HepG2 (cell line): ENCODE measurements around the gene ST14. TPM values are rescaled to one million over a fixed set of nuclear protein-coding genes. Genes with fewer than 3 reads are reported as not detected.

Experiments
- ATAC-seq: fragments of 200-7000 bp; cut with Tn5 transposase; 3 replicates; pipeline ENCODE4 v1.9.1; 2020; ENCODE audit warnings: mild to moderate bottlenecking, moderate library complexity
- BruUV-seq: library from RNA; stranded (reverse); fragments of 400-500 nt; replicated peaks from 2 replicates; lab custom pipeline; 2021; lab: Mats Ljungman, UMichigan
- CTCF ChIA-PET: fragments of 300-600 bp; formaldehyde crosslinking; extraction: SDS; loops from one replicate; lab custom pipeline; 2021; ENCODE audit warnings: low total read pairs, inconsistent platforms, low intra/inter-chr PET ratio; lab: Yijun Ruan, JAX
- POLR2A ChIA-PET: fragments of 350-600 bp; sonication (Branson Sonifier 250); formaldehyde crosslinking; loops from one replicate; lab custom pipeline; 2020; ENCODE audit warnings: antibody characterized with exemption, inconsistent platforms; lab: Yijun Ruan, JAX
- DNase-seq: peaks from one replicate; pipeline ENCODE4 v3.0.0-alpha.2; 2015; ENCODE audit warnings: low spot score
- FAIRE-seq: peaks from 3 replicates; lab custom pipeline; 2011; peaks lifted over from hg19 to GRCh38; lab: Jason Lieb, UNC
- H2AFZ ChIP-seq: one replicate; pipeline ENCODE4 v1.6.1; 2011; ENCODE audit warnings: low read length, inconsistent platforms
- H3K27ac ChIP-seq: fragments of 300-600 bp; 3 replicates; pipeline ENCODE4 v1.8.0; 2011; ENCODE audit warnings: mixed run types, mild to moderate bottlenecking, mixed read lengths, low read length, inconsistent platforms; ENCODE audit not compliant: insufficient read depth; ENCODE audit errors: extremely low read length
- H3K27me3 ChIP-seq, 2 experiments: fragments of 200-600 bp in 1 of 2; 2 replicates in 1 of 2; 3 replicates in 1 of 2; pipeline versions ENCODE4 v1.6.0 to v1.8.0; 2011; ENCODE audit warnings: low read length in 2 of 2, mild to moderate bottlenecking in 2 of 2, moderate library complexity in 2 of 2, inconsistent platforms in 1 of 2; ENCODE audit not compliant: insufficient read depth in 2 of 2, control insufficient read depth in 1 of 2
- H3K36me3 ChIP-seq, 2 experiments: fragments of 200-600 bp in 1 of 2; replicated peaks in 1 of 2; 2 replicates in 1 of 2; 3 replicates in 1 of 2; pipeline versions ENCODE4 v1.5.1 to v1.8.0; 2011; ENCODE audit warnings: low read length in 2 of 2, inconsistent platforms in 1 of 2; ENCODE audit not compliant: insufficient read depth in 2 of 2, control insufficient read depth in 1 of 2
- H3K4me1 ChIP-seq: 2 replicates; pipeline ENCODE4 v1.5.1; 2012; ENCODE audit warnings: low read length, inconsistent platforms; ENCODE audit not compliant: insufficient read depth
- H3K4me2 ChIP-seq: 2 replicates; pipeline ENCODE4 v1.6.0; 2011; ENCODE audit warnings: low read depth, low read length, inconsistent platforms
- H3K4me3 ChIP-seq, 3 experiments: fragments of 200-600 bp in 1 of 3; sonication (generic), shearing (Covaris generic) in 1 of 3; replicated peaks in 1 of 3; 2 replicates each; pipeline ENCODE4 v1.5.1; 2011 to 2016; ENCODE audit warnings: low read length in 3 of 3, inconsistent platforms in 2 of 3, low read depth in 2 of 3, mild to moderate bottlenecking in 2 of 3, control low read depth in 1 of 3, mixed read lengths in 1 of 3; ENCODE audit not compliant: insufficient read depth in 1 of 3
- H3K79me2 ChIP-seq: one replicate; pipeline ENCODE4 v1.6.1; 2011; ENCODE audit warnings: low read length, inconsistent platforms; ENCODE audit not compliant: insufficient read depth
- H3K9ac ChIP-seq: 2 replicates; pipeline ENCODE4 v1.6.0; 2011; ENCODE audit warnings: mild to moderate bottlenecking, low read depth, low read length, inconsistent platforms; ENCODE audit not compliant: insufficient read depth
- H3K9me3 ChIP-seq: 2 replicates; pipeline ENCODE4 v1.5.1; 2012; ENCODE audit warnings: mild to moderate bottlenecking, low read length
- H4K20me1 ChIP-seq: 2 replicates; pipeline ENCODE4 v1.6.0; 2011; ENCODE audit warnings: inconsistent platforms, mild to moderate bottlenecking, low read length, moderate library complexity; ENCODE audit not compliant: insufficient read depth
- BORCS8-MEF2B ChIP-seq: sonication (generic); formaldehyde crosslinking; IDR thresholded peaks from 2 replicates; pipeline ENCODE4 v1.8.0; 2022; ENCODE audit warnings: mild to moderate bottlenecking, missing genetic modification reagents
- FOXJ3 ChIP-seq: sonication (generic); formaldehyde crosslinking; IDR thresholded peaks from 2 replicates; pipeline ENCODE4 v1.4.0; 2020; ENCODE audit warnings: missing genetic modification reagents, mild to moderate bottlenecking, borderline replicate concordance
- GATA4 ChIP-seq: sonication (generic); IDR thresholded peaks from 2 replicates; pipeline ENCODE4 v1.6.1; 2016; ENCODE audit warnings: antibody characterized with exemption, low read depth, borderline replicate concordance
- HNF4G ChIP-seq, 2 experiments: sonication (generic) in 1 of 2; formaldehyde crosslinking in 1 of 2; IDR thresholded peaks; 2 replicates each; pipeline versions ENCODE4 v1.4.0 to v1.6.1; 2011 to 2020; ENCODE audit warnings: borderline replicate concordance in 2 of 2, low read depth in 2 of 2, mild to moderate bottlenecking in 2 of 2, low read length in 1 of 2, missing genetic modification reagents in 1 of 2, moderate library complexity in 1 of 2
- NR2F2 ChIP-seq: IDR thresholded peaks from 2 replicates; pipeline ENCODE4 v1.6.1; 2012; ENCODE audit warnings: low read depth, inconsistent platforms, borderline replicate concordance
- NR2F6 ChIP-seq, 2 experiments: IDR thresholded peaks; 2 replicates each; pipeline ENCODE4 v1.6.1; 2016; ENCODE audit warnings: antibody characterized with exemption in 1 of 2, mild to moderate bottlenecking in 1 of 2
- SKI ChIP-seq: fragments of 450-650 bp; IDR thresholded peaks from one replicate; pipeline ENCODE4 v1.6.1; 2018; ENCODE audit warnings: mild to moderate bottlenecking; ENCODE audit not compliant: partially characterized antibody
- TAF1 ChIP-seq: sonication (generic); formaldehyde crosslinking; IDR thresholded peaks from 2 replicates; pipeline ENCODE4 v1.4.0; 2020; ENCODE audit warnings: missing genetic modification reagents
- TBX2 ChIP-seq: sonication (generic); formaldehyde crosslinking; IDR thresholded peaks from 2 replicates; pipeline ENCODE4 v1.5.0; 2020; ENCODE audit warnings: missing genetic modification reagents, mild to moderate bottlenecking, borderline replicate concordance
- ZBTB7B ChIP-seq: sonication (generic); formaldehyde crosslinking; IDR thresholded peaks from 2 replicates; pipeline ENCODE4 v1.4.0; 2020; ENCODE audit warnings: missing genetic modification reagents
- ZNF652 ChIP-seq: IDR thresholded peaks from 2 replicates; pipeline ENCODE4 v1.6.1; 2016; ENCODE audit warnings: low read depth, borderline replicate concordance
- WGBS: methylation state at CpG from one replicate; pipeline ENCODE4 v1.1.6; 2017; ENCODE audit warnings: low lambda C conversion rate; 5-methylcytosine and 5-hydroxymethylcytosine counted together
- in situ Hi-C: cut with HindIII; loops from 2 replicates; pipeline ENCODE4 v1.10.0; 2017; ENCODE audit warnings: low pct_unique_long_range_greater_than_20kb; ENCODE audit not compliant: extremely low pct_ligation_motif_present
- intact Hi-C: fragments of 100-400 bp; cut with micrococcal nuclease; formaldehyde crosslinking; loops from one replicate; pipeline ENCODE4 v1.10.0; 2022; ENCODE audit not compliant: unreplicated experiment
- polyA plus RNA-seq, 8 experiments: library from polyadenylated mRNA; depleted of rRNA in 3 of 8; stranded (reverse) in 7 of 8; unstranded in 1 of 8; fragments of >200 nt; fragmentation: Illumina TruSeq in 4 of 8; extraction: Trizol in 4 of 8; gene quantifications; 2 replicates each; pipeline versions ENCODE4 v1.2.1 to v1.2.3, GENCODE V29; 2011 to 2016; ENCODE audit warnings: low read depth in 4 of 8, missing spikeins in 1 of 8, mixed read lengths in 1 of 8; ENCODE audit not compliant: insufficient read depth in 1 of 8
- total RNA-seq, 5 experiments: library from RNA; depleted of rRNA; stranded (reverse); fragments of >200 nt; fragmentation: Illumina TruSeq; extraction: Trizol; gene quantifications; 2 replicates each; pipeline ENCODE4 v1.2.3, GENCODE V29; 2016; ENCODE audit warnings: low read depth in 1 of 5
- TF ChIP-seq, protein P1 (sequence below): sonication (generic); formaldehyde crosslinking; IDR thresholded peaks from 2 replicates; pipeline ENCODE4 v1.5.1; 2020; ENCODE audit warnings: mild to moderate bottlenecking, missing genetic modification reagents, borderline replicate concordance
- TF ChIP-seq, protein P2 (sequence below), 2 experiments: sonication (generic) in 1 of 2; formaldehyde crosslinking in 1 of 2; IDR thresholded peaks; 2 replicates each; pipeline versions ENCODE4 v1.4.0 to v1.6.1; 2016 to 2020; ENCODE audit warnings: borderline replicate concordance in 1 of 2, low read depth in 1 of 2, mild to moderate bottlenecking in 1 of 2, missing genetic modification reagents in 1 of 2

Gene ST14
- total and polyA plus RNA-seq, 2 of the 13 experiments (the other 11 are each of a cell fraction or from before 2014, with no cell fraction given), result 0.88 to 1.4 TPM

DNA sequence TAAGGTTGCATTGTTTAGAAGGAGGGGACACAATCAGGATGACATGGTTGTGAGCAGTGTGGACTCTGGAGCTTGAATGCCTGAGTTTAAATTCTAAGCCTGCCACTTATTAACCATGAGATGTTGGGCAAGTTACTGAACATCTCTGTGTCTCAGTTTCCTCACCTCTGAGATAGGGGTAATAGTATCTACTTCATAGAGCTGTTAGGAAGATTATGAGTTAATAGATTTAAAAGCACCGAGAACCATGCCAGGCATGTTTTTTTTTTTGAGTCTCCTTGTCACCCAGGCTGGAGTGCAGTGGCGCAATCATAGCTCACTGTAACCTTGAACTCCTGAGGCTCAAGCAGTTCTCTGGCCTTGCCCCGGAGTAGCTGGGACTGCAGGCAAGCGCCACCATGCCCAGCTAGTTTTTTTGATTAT lies 33.3 kb downstream of the ST14 start:
- Histone ChIP-seq H3K36me3 (no peaks in the 10 kb centered on the region), H3K27me3 (no peaks in the 10 kb centered on the region), H3K4me3 (no peak overlapping the region; a peak in 1 of 6 replicates), H3K9ac (peak overlapping the region; percentile 13; the same call in 1 of the 2 replicates), H3K9me3 (no peaks in the 10 kb centered on the region), H3K27ac (peak overlapping the region; percentile 72), H3K79me2 (no peaks in the 10 kb centered on the region), H2AFZ (no peak overlapping the region), H4K20me1 (no peaks in the 10 kb centered on the region), H3K4me2 (peak overlapping the region; percentile 52), H3K4me1 (peaks cover 50% of the 10 kb centered on the region)
- ChIA-PET POLR2A (interaction anchor here (0.7 to 2.6 kb wide), 6 partner anchors 8 to 49 kb away, joined by 4 to 33 read pairs (median 5); no protein-coding TSS in a partner anchor), CTCF (no interaction called here)
- FAIRE-seq, result peak; percentile 70
- ATAC-seq, result peak; percentile 90
- in situ Hi-C loops, result no loop called here
- BruUV-seq, result no TSS peak
- 4% methylated on average over 4 of the region's 4 CpGs for whole genome bisulfite sequencing
- intact Hi-C loops, result no loop called here
- DNase-seq, result peak; percentile 86
- TF ChIP-seq GATA4, result no peak
- TF ChIP-seq, protein P1, sequence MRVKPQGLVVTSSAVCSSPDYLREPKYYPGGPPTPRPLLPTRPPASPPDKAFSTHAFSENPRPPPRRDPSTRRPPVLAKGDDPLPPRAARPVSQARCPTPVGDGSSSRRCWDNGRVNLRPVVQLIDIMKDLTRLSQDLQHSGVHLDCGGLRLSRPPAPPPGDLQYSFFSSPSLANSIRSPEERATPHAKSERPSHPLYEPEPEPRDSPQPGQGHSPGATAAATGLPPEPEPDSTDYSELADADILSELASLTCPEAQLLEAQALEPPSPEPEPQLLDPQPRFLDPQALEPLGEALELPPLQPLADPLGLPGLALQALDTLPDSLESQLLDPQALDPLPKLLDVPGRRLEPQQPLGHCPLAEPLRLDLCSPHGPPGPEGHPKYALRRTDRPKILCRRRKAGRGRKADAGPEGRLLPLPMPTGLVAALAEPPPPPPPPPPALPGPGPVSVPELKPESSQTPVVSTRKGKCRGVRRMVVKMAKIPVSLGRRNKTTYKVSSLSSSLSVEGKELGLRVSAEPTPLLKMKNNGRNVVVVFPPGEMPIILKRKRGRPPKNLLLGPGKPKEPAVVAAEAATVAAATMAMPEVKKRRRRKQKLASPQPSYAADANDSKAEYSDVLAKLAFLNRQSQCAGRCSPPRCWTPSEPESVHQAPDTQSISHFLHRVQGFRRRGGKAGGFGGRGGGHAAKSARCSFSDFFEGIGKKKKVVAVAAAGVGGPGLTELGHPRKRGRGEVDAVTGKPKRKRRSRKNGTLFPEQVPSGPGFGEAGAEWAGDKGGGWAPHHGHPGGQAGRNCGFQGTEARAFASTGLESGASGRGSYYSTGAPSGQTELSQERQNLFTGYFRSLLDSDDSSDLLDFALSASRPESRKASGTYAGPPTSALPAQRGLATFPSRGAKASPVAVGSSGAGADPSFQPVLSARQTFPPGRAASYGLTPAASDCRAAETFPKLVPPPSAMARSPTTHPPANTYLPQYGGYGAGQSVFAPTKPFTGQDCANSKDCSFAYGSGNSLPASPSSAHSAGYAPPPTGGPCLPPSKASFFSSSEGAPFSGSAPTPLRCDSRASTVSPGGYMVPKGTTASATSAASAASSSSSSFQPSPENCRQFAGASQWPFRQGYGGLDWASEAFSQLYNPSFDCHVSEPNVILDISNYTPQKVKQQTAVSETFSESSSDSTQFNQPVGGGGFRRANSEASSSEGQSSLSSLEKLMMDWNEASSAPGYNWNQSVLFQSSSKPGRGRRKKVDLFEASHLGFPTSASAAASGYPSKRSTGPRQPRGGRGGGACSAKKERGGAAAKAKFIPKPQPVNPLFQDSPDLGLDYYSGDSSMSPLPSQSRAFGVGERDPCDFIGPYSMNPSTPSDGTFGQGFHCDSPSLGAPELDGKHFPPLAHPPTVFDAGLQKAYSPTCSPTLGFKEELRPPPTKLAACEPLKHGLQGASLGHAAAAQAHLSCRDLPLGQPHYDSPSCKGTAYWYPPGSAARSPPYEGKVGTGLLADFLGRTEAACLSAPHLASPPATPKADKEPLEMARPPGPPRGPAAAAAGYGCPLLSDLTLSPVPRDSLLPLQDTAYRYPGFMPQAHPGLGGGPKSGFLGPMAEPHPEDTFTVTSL (CRISPR knock-in tag), result peak; percentile 57; the same call in 1 of the 2 replicates
- TF ChIP-seq NR2F6 (IDR thresholded peaks at IDR 0.05), result no peak; the same call in 1 of the 2 replicates
- TF ChIP-seq NR2F6 (CRISPR knock-in tag; IDR thresholded peaks at IDR 0.05), result peak; percentile 70
- TF ChIP-seq, protein P2, sequence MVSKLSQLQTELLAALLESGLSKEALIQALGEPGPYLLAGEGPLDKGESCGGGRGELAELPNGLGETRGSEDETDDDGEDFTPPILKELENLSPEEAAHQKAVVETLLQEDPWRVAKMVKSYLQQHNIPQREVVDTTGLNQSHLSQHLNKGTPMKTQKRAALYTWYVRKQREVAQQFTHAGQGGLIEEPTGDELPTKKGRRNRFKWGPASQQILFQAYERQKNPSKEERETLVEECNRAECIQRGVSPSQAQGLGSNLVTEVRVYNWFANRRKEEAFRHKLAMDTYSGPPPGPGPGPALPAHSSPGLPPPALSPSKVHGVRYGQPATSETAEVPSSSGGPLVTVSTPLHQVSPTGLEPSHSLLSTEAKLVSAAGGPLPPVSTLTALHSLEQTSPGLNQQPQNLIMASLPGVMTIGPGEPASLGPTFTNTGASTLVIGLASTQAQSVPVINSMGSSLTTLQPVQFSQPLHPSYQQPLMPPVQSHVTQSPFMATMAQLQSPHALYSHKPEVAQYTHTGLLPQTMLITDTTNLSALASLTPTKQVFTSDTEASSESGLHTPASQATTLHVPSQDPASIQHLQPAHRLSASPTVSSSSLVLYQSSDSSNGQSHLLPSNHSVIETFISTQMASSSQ (IDR thresholded peaks at IDR 0.05; ENCODE audit: low read depth), result peak; percentile 63; the same call in 1 of the 2 replicates
- TF ChIP-seq, protein P2 (CRISPR knock-in tag; IDR thresholded peaks at IDR 0.05; ENCODE audit: borderline replicate concordance), result peak; percentile 68; the same call in 1 of the 2 replicates
- TF ChIP-seq TAF1 (CRISPR knock-in tag), result 0 out of 2 replicates have a peak, but pooled peaks have one; percentile 15
- TF ChIP-seq FOXJ3 (CRISPR knock-in tag), result peak; percentile 29; the same call in 1 of the 2 replicates
- peak; percentile 22; the same call in 1 of the 2 replicates for TF ChIP-seq TBX2 (CRISPR knock-in tag)
- 0 out of 2 replicates have a peak, but pooled peaks have one; percentile 55 for TF ChIP-seq HNF4G (IDR thresholded peaks at IDR 0.05; ENCODE audit: borderline replicate concordance, low read depth, low read length)
- TF ChIP-seq HNF4G (CRISPR knock-in tag; IDR thresholded peaks at IDR 0.05; ENCODE audit: borderline replicate concordance, low read depth), result no peak
- peak; percentile 65; the same call in 1 of the 2 replicates for TF ChIP-seq ZNF652
- TF ChIP-seq BORCS8-MEF2B (CRISPR knock-in tag), result no peak
- TF ChIP-seq SKI, result peak; percentile 46
- 0 out of 2 replicates have a peak, but pooled peaks have one; percentile 15 for TF ChIP-seq ZBTB7B
- TF ChIP-seq NR2F2, result peak; percentile 51; the same call in 1 of the 2 replicates
